Activated gamma-delta T cell (primary cell): ENCODE measurements around the gene ARHGAP27.
A peak's percentile ranks its signal among the peaks of the same experiment; 100 is the strongest.

ENCODE experiments used
- DNase-seq: peaks from one replicate; lab custom pipeline; 2025; lab: John Stamatoyannopoulos, UW

The ARHGAP27 gene

DNA sequence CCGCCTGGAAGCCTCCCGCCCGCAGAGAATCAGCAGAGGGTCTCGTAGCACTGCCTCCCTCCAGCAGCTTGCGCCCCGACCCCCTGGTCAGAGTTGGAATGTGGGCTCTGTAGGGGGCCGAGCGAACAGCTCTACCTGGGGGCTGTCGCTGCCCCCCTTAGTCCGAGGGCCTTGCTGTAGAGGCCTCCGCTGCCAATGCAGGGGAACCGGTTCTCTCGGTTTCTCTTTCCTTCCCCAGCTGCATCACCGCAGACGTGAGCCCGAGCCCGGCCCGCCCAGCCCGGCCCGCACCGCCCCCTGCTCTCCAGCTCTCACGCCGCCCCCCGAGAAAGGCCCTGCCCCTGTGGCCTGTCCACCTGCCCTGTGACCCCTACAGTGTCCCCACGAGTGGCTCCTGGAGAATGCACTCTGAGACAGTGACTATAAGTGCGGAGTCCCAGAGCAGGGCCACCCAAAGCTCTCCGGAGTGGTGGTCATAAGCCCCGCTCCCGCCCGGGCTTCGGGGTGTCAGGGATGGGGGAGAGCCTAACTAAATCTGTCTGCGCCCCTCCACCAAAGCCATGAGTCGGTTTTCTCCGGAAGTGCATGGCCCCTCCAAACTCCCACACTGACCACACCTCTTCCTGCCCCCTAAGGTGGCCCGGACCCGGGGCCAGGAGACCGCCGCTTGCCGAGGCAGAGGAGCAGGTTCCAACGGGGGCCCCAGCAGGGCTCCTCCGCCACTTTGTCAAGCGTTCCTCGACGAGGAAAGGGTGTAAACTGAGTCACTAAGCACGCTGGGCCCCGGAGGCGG is 1.7 kb downstream of the ARHGAP27 start:
- DNase-seq, result no peak

DNA sequence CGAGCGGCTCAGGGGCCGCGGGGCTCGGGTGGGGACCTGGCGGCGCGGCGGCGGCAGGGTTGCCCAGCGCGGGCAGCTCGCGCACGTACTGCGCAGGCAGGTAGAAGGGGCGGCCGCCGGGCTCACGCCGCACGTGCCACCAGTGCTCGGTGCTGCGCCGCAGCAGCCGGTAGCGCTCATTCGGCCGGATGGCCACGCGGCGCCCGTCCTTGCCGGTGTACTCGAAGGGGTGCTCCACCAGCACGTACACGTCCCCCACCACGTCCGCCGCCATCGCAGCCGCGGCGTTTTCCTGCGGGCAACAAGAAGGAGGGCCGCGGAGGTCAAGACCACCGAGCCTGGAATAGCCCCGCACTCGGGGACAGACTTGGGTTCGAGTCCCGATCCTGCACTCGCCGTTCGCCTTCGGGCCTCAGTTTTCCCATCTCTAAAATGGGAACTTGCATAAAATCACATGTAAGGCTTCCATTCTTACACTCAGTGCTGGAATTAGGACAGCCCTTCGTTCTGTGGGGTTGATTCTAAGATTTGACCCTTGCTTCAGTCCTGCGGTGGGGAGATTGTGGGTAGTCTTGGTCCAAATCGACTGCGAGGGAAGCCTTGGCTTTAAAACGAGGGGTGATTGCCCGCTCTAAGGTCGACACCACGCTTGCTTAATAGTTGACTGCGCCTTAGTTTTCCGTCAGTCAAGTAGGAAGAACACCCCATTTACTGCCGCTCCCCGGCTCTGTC is 2.5 kb downstream of the ARHGAP27 start:
- no peak for DNase-seq

DNA sequence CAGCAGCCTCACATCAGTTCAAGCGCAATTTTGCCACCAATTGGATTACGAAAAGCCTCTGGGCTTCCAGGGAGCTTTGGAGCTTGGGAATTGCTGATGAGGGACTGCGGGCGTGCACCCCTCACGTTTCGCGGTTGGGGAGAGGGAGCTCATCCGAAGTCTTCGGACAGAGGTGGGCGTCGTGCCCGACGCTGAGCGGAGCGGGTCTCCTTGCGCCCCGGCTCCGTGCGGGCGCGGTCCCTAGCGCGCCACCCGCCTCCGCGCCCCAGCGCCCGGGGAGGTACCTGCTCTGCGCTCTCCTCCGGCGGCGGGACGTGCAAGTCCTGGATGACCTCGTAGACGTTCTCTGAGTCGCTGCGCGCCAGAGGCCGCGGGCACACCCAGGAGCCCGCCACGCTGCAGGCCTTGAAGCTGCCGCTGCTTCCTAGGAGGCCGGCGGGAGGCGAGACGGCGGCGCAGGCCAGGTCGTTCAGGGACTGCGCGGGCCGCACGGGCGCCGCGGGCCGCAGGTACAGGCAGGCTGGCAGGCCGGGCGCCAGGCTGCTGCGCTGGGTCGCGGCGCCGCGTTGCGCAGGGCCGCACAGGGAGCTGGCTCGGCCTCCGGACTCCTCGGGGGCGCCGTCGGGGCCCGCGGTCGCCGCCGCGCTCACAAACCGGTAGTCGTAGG is 3.2 kb downstream of the ARHGAP27 start:
- DNase-seq, result no peak

DNA sequence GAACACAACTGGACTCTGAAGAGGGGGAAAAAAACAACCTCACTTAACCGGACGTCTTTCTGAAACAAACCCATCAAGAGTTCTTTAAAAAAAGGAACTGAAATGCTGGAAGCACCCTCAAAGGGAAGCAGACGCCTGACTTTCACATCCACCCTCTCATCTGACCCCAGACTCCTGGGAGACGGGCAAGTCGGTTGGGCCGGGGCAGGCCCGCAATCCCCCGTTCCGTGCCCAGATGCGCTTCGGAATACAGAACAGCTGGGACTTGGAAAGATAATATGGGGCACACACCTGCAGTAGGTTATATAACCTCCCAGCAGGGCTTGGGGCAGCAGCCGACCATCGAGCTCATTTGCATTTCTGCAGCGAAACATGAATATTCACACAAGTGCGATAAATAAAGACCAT is 3.7 kb downstream of the ARHGAP27 start:
- no peak for DNase-seq

DNA sequence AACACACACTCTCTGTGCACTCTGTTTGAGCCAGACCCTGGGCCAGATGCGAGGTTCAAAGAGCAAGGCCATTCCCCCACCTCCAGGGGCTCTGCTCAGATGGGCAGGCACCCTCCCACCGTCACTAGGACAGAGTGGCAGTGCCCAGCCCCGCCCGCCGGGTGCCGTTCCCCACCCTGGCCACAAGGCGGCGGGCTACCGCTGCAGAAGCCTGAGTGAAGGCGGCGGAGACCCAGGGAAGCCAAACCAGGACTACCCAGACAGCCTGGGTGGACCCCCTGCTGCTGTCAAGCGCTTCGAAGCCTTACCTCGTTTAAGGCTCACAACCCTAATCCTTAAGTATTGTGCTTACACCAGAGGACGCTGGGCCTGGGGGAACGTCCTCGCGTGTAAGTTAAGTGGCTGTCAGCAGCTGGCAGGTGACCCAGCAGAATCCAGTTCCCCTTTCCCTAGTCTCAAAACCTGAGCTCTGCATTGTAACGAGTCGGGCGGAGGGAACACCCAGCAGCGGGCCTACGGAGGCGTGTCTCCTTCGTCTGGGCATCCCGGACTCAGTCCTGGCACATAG is 4.5 kb downstream of the ARHGAP27 start:
- DNase-seq, result peak; percentile 47

DNA sequence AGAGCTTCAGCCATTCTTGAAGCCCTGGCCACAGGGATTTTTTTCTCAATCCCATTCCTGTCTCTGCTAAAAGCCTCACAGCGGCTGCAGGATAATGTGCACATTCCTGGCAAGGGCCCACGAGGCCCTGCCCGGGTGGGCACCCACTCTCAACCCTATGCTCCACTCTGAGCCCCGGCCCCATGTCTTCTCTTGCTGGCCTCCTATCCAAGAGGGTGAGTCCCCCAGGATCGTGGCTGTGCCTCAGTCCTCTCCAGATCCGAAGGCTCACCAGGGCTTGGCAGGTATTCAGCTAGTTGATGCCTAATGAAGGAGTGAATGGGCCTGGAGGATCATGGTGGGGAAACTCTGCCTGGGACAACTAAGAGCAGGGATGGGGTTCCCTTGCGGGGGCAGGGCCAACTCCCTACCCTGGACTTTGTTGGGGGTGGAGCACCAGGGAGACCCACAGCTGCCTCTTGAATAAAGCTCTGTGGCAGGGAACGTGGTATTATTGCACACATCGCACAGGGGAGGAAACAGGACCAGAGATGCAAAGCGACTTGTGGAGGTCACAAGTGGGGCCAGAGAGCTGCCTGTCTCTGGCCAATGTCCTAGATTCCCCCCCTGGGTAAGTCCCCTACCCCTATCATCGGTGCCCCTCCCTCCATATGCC is 5.4 kb downstream of the ARHGAP27 start:
- DNase-seq, result no peak

DNA sequence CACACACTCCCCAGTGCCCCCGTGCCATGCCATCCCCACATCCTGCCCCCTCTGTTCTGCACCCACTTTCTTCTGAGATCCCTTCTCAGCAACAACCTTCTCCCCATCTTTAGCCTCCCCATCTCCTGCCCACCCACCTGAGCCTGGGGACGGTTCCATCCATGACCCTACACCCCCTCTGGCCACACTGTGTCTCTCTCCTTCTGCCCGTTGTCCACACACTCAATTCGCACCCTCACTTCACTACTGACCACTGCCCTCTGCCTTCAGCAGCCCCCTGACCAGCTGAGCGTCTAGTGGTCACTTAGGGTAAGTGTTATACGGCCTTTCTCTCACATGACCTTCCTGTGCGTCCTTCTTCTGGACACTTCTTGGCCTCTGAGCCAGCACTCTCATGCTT is 6.1 kb downstream of the ARHGAP27 start:
- DNase-seq, result no peak

DNA sequence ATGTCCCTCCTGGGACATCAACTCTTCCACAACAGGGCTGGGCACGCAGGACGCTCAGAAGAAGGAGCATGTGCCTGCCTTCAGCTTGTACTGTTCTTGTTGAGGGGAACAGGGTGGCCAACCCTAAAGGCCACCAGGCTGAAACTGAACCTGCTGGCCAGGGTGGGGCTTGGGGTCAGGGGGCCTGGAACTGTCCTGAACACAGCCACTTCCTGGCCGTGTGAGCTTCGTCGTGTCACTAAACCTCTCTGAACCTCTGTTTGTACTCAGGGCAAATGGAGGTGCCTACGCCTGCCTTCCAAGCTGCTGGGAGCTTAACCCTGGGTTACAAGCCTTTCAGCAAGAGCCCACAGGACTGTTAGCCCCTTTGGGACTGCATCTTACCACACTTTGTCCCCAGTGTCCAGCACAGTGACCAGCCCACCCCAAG is 6.7 kb downstream of the ARHGAP27 start:
- DNase-seq, result no peak

DNA sequence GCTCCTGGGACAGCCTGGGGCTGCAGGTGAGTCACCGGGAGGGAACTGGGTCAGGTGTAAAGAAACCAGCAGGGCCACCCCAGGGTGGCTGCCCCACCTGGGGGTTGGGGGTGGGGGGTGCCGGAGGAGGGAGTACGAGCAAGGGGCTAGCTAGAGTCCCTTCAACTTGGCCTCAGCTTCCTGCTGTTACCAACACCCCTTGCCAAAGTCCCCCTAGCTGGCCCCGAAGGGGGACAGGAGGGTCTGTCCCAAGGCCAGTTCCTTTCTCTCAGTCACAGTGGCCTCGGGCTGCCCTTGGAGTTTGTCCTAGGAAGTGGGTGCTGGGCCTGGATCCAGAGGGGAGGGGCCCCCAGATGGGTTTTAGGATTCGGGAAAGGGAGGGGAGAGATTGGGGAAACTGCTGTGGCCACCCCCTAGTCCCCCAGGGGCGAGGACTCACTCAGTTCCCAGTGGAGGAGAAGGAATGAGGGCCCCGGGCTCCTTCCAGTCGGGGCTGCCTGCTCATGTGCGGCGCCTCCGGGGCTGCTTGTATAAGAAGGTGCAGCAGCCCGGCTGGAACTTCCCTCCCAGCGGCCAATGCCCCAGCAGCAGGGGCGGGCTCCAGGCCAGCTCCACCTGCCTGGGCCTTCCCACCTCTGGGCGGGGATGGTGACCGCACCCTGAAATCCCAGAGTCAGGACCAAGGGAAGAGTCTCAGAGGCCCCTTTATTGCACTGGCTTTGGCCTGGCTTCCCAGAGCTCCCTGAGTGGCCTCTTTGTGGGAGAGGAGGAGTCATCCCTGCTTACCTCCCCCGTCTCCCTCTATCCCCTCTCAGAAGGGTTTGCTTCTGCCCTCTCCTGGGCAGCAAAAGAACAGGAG is 7.3 kb downstream of the ARHGAP27 start:
- DNase-seq, result no peak

DNA sequence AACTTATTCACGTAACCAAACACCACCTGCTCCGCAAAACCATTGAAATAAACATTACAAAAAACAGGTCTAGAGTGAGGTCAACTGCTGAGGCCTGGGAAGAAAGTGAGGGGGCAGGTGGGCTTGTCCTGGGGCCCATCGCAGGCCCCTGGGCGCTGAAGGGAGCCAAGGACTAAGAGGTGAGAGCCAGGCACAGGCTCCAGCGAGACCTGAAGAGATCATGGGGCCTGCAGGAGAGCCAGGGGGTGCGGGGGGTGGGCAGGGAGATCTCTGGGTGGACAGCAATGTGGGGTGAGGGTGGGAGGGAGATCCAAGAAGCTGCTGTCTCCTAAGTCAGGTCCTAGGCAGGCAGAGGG is 7.9 kb downstream of the ARHGAP27 start:
- no peak for DNase-seq

DNA sequence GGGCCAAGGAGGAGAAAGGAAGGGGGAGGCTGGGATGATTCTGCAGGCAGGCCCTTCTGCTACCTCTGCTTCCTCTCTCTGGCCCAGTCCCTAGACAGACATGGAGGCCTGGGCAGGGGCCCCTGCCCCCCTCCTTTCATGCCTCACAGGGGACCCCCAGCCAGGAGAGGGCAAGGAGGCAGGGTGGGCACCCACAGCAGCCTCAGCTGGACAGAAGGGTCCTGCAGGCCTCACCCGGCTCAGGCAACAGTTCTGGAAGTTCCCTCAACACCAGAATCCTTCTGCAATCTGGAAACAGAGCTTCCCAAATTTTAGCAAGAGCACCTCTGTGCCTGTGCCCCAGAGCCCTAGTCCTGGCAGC is 8.7 kb downstream of the ARHGAP27 start:
- DNase-seq, result no peak

DNA sequence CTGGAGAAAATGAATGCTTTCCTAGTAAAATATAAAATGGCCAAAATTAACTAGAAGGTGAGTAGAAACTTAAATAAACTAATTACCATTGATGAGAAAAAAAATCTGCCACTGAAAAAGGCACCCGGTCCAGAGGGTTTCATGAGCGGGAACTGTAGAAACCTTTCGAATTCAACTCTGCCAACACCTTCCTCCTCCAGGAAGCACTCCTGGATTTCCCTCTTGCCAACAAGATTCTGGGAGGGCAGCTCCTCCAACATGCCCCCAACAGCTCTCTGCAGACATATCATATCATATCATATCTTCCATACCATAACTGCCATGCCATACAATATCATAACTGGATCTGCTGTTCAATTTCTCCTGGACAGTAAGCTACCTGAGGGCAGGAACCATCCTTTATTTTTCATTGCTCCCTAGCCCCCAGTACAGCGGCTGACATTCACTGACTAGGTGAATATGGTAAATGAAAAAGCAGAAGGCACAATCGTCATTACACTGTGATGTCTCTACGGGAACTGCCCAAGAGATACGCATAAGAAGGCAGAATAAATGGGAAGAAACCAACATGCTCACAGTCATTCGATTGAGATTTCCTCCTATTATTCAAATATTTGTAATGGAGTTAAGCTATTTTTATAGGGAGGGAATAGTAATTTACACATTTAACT is 9.2 kb downstream of the ARHGAP27 start:
- DNase-seq, result no peak

DNA sequence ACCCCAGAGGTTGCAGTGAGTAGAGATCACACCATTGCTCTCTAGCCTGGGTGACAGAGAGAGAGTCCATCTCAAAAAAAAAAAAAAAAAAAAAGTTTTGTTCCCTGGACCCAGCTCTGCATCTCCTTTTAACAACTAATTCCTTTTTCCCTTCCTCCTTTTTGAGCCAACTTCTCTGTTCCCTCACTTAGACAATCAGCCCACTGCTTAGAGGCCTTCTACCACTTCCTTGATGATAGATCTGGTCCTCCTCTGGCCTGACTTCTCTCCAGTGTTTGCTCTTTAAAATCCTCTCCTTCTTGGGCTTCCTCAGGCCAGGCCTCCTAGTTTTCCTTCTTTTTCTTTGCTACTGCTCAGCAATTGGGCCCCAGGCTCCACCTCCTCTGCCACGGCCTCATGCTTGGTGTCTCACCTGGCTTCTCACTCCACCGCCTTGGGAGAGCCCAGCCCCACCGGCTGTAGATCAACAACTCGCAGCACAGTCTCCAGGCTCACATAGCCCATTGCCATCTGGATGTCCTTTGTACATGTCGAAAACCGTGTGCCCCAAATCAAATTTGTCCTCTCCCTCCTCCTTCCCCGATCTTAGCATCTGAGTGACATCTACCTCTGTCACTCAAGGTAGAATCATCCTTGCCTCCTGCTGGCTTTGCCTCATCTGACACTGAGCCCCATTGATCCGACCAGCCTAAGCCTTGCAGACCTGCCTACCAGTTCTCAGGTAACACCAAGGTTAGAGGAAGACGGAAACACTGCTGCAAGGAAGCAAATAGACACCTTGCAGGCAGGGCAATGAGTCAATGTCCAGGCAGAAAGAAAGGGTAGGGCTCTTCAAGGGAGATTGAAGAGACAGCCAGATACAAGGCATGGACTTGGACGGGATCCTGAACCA is 17.4 kb downstream of the ARHGAP27 start:
- DNase-seq, result no peak

DNA sequence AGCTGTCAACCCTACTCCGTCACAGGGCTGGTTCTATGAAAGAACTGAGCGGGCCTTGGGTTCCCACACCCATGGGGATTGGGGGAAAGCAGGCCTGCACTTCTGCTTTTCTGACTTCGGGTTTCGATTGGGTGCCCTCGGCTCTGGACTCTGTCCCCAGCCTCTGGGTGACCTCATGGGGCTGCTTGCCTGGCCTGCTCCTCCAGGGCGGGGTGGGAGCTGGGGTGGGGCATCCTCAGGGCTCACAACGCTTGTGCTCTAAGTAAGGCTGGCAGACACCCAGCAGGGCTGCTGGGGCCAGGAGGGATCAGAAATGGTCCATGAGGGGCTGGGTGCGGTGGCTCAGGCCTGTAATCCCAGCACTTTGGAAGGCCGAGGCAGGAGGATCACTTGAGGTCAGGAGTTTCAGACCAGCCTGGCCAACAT is 19.2 kb downstream of the ARHGAP27 start:
- no peak for DNase-seq

DNA sequence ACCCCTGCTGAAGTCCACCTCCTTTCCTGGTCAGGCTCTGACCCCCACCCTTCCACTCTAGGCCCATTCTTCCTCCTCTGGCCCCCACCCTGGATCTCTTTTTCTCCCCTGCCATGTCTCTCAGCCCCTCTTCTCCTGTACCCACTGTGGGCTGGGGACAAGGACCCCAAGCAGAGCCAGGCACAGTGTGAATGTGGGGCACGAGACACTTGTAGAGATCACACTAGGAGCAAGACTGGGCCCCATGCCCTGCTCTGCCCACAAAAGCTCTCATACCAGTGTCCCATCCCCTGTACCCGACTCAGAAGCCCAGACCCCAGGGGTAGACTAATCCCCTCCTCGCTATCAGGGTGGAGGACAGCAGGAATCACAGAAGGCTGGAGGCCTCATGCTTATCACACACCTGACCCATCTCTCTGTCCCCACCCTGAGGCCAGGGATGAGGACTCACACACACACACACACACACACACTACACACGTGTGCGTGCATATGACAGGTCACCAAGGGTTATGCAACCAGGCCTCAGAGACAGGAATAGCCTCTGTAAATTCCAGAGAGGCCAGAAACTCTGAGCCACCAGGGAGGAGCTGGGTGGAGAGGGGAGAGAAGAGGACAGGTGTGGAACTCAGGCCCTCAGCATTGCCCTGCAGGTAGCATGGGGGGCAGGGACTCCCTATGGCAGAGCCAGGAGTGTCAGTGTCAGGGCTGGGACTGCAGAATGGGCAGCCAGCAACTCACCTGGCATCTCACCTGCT is 21.1 kb downstream of the ARHGAP27 start:
- DNase-seq, result no peak

DNA sequence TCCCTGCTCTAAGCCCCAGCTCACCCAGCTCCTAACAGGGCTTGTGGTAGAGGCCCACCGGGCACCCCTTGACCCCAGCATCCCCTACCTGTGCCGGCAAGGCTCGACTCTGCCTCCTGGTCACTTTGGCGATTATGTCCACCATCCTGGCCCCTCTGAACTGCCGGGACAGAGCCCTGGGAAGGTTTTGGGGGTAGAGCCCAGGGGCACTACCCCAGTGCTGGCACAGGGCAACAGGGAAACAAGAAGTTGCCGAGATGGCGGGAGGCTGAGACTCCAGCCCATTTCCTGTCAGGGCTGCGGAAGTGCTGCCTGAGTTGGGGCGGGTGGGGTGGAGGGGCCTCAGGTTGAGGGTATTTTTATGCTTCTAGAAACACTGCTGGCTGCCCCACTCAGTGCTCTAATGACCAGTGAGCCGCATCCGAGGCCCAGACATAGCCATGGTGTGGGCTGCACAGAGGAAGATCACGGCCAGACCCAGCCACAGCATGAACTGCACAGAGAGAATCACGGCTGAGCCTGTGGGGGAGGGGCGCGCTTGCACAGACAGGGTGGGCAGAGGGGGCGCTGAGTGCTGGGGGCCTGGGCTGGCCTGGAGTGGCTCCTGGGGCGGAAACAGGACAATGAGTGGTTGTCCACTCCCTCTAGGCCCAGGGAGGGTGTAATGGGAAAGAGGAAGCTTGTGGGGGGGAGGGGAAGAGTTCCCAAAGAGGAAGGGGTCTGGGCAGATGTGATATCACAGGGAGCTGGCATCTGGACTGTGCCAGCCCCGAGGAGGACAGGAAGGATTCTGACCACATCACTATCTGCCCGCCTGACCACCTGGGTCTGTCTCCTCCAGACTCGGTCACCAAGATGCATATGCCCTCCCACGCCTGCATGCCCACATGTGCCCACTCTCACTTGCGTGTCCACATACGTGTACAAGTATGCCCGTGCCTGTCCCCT is 22.3 kb downstream of the ARHGAP27 start:
- DNase-seq, result no peak

DNA sequence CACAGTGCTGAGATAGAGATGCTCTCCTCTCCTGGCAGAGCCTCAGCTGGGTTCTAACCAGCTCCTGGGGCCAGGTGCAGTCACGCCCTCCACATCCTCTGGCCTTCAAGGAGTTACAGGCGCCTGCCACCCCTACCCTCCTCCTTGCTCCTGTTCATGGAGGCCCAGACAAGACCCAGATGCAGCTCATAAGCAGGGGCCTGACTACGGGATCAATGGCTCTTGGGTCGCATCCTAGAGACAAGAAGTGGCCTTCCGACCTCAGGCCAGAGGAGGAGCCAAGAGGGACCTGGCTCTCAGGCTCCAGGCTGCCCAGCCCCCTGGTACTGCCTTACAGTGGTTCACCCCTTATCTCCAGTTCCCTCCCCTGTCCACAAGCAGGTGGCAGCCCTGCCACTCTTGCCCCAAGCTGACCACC is 23.0 kb downstream of the ARHGAP27 start:
- no peak for DNase-seq
